Small intestine (tissue), 7 donors: ENCODE results near the gene PDE4C. TPM values are rescaled to one million over a fixed set of nuclear protein-coding genes. Genes with fewer than 3 reads are reported as not detected.

ENCODE experiments used
- DNase-seq, 2 donors: peaks; one replicate each; pipeline versions ENCODE4 v3.0.0 to v3.0.0-alpha.2; 2013
- FAIRE-seq: peaks from 2 replicates; lab custom pipeline; 2012; peaks lifted over from hg19 to GRCh38; lab: Jason Lieb, UNC
- H3K27ac ChIP-seq, 3 donors: one replicate each; pipeline ENCODE4 v1.5.1; 2013; ENCODE audit warnings: low read length in 2 of 3, mild to moderate bottlenecking in 2 of 3, control low read depth in 1 of 3, inconsistent platforms in 1 of 3, low read depth in 1 of 3, moderate library complexity in 1 of 3
- H3K27me3 ChIP-seq, 3 donors: one replicate each; pipeline ENCODE4 v1.6.1; 2013; ENCODE audit warnings: low read length in 3 of 3, inconsistent platforms in 1 of 3; ENCODE audit not compliant: control insufficient read depth in 3 of 3, insufficient read depth in 3 of 3
- H3K36me3 ChIP-seq, 3 donors: one replicate each; pipeline ENCODE4 v1.6.1; 2013; ENCODE audit warnings: low read length in 3 of 3, inconsistent platforms in 1 of 3, low read depth in 1 of 3, mild to moderate bottlenecking in 1 of 3, moderate library complexity in 1 of 3; ENCODE audit not compliant: control insufficient read depth in 3 of 3, insufficient read depth in 2 of 3
- H3K4me1 ChIP-seq, 3 donors: one replicate each; pipeline ENCODE4 v1.6.1; 2013; ENCODE audit warnings: low read length in 2 of 3, inconsistent platforms in 1 of 3, low read depth in 1 of 3, mild to moderate bottlenecking in 1 of 3, moderate library complexity in 1 of 3; ENCODE audit not compliant: control insufficient read depth in 3 of 3, insufficient read depth in 2 of 3
- H3K4me3 ChIP-seq, 3 donors: one replicate each; pipeline ENCODE4 v1.5.1; 2013; ENCODE audit warnings: low read length in 3 of 3, control low read depth in 1 of 3, inconsistent platforms in 1 of 3, low read depth in 1 of 3, mild to moderate bottlenecking in 1 of 3, moderate library complexity in 1 of 3
- H3K9me3 ChIP-seq, 2 donors: one replicate each; pipeline ENCODE4 v1.6.1; 2013; ENCODE audit warnings: low read depth in 1 of 2, low read length in 1 of 2; ENCODE audit not compliant: control insufficient read depth in 2 of 2, insufficient read depth in 1 of 2
- WGBS, 3 donors: extraction: QIAGEN DNeasy Blood & Tissue Kit; methylation state at CpG; one replicate each; pipeline ENCODE4 v1.1.7; 2013; 5-methylcytosine and 5-hydroxymethylcytosine counted together
- polyA plus RNA-seq, 4 donors: library from polyadenylated mRNA; stranded (reverse) in 3 of 4; unstranded in 1 of 4; fragments of 200-250 nt in 3 of 4; fragments of 120-200 nt in 1 of 4; gene quantifications; one replicate each; pipeline versions ENCODE4 v1.2.1 to v1.2.3, GENCODE V29; 2013
- donor health status: healthy with polysubstance abuse.
- donor health status: control.
- donor health status: control.
- donor health status: Bipolar disorder and iron deficiency.
- donor health status: healthy.

The PDE4C gene
- polyA plus RNA-seq, 4 donors = 0.52 to 1.1 TPM; not detected in 2

DNA sequence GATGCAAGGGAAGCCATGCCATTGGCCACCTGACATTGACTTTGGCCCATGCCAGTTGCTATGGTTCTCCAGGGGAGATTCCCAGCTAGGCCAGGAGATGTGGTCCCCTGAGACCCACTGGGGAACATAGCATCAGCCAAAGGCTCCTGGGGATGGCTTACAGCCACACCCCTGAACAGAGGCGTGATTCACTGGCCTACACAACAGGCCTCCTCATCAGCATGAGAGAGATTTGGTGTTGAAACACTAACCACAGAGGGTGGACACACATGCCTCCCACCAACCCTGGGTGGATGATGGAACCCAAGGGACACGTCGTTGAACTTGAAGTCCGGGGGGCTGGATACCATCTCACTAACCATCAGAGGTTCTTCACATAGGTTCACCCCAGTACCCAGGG lies 33.7 kb upstream of the PDE4C start:
- 90 to 94% (median 90%) methylated on average over 4 of the region's 4 CpGs for WGBS, 3 donors
- Histone ChIP-seq H3K9me3 (no peaks in the 10 kb centered on the region), H3K4me1 (peaks cover 0 to 4% (median 0%) of the 10 kb centered on the region in 3 donors), H3K27me3 (peaks cover 0 to 2% (median 0%) of the 10 kb centered on the region in 3 donors), H3K36me3 (peaks cover 0 to 57% (median 0%) of the 10 kb centered on the region in 3 donors), H3K4me3 (no peak overlapping the region), H3K27ac (no peak overlapping the region)
- DNase-seq (no peak), FAIRE-seq (no peak)

DNA sequence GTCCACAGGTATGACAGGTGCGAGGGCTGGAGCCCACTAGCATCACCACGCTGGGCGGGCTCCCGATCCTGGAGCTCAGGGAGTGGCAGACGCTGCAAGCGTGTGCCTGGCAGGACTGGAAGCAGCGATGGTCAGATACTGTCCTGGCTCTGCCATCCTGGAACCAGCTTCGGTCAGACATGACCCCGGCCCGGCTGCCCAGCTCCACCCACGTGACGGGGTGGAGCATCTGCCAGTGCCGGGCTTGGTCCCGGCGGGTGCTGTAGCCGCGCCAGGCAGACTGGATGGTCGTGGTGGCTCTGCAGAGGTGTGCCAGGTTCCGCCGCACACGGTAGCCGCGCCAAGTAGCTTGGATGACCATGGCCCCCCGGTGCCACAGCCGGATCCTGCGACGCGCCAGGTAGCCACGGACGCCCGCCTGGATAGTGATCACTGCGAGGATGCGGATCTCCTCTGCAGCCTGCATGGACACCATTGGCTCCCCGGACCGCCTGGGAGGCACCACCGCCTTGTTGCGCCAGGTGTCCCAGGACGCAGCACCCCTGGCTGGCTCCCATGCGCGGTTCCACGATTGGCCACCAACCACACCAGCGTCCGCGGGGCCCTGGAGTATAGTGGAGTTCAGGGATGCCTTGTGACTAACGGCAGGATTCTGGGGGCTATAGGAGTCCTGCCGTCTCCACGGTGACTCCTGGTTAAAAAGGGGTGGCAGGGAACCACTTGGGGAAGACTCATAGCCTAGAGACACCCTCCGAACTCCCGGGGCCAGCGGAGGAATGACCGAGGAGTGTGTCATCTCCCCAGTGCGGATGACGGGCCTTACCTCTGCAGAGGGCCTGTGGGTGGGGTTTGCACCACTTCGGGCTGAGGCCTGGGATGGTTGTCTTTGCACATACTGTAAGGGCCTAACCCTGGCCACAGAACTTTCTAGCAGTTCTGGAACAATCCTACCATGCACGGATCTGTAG lies 31.5 kb upstream of the PDE4C start:
- H3K27me3 ChIP-seq = peaks cover 0 to 2% (median 0%) of the 10 kb centered on the region in 3 donors
- H3K4me1 ChIP-seq = peaks cover 0 to 23% (median 0%) of the 10 kb centered on the region in 3 donors
- no peak overlapping the region for H3K4me3 ChIP-seq
- no peak overlapping the region for H3K27ac ChIP-seq
- peaks cover 0 to 36% (median 0%) of the 10 kb centered on the region in 3 donors for H3K36me3 ChIP-seq
- WGBS, 3 donors = 88 to 92% (median 90%) methylated on average over 46 to 55 of the region's 55 CpGs
- DNase-seq (no peak), FAIRE-seq (no peak)
- no peaks in the 10 kb centered on the region for H3K9me3 ChIP-seq

DNA sequence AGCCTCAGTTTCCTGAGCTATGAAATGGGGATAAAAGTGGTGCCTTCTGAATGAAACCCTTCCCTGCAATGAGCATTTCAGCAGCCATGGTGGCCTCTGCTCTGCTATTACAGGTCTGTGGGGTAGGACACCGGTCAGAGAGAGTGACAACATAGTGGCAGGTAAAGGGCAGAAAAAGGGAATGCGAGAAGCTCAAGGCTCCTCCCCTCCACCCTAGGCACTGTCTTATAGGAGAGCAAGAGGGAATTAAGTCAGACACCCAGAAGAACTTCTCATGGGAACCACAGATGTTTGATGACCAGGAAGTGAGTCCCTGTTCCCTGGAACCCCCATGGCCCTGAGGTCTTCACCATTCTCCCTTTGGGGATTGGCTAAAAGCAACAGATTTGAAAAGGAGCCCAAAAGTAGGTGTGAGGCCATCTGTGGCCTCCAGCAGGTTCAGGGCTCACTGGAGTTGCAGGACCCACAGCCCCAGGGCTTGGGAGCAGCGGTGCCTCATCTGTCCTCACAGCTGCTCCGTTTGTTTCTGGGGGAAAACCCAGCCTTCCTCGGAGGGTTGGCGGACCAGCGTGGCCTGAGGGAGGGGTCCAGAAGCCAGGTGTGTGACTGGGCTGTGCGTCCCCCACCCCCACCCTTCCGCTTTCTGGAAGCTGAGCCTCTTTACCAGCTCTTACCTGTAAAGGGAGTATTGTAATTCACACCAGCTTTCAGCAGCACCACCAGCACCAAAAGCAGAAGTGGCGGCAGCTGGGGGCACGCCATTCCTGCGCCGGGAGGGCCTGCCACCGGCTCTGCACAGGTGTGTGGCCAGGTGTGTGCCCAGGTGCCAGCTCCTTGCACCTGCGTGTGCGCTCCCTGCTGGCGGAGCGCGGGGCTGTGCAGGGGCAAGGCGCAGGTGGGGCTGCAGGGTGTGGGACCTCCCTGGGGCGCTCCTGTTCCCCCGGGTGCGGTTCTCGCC lies 28.6 kb upstream of the PDE4C start:
- Histone ChIP-seq H3K27me3 (peaks cover 0 to 2% (median 0%) of the 10 kb centered on the region in 3 donors), H3K4me1 (peaks cover 0 to 25% (median 0%) of the 10 kb centered on the region in 3 donors), H3K4me3 (peak overlapping the region in 2 of 3 donors; percentile 2 to 24), H3K27ac (peak overlapping the region; percentile 40 to 88 (median 74)), H3K36me3 (peaks cover 0 to 22% (median 0%) of the 10 kb centered on the region in 3 donors), H3K9me3 (peaks cover 0 to 7% of the 10 kb centered on the region in 2 donors)
- peak; percentile 70 to 73 for DNase-seq
- WGBS, 3 donors = 10 to 21% (median 12%) methylated on average over 21 to 24 of the region's 24 CpGs
- no peak for FAIRE-seq

DNA sequence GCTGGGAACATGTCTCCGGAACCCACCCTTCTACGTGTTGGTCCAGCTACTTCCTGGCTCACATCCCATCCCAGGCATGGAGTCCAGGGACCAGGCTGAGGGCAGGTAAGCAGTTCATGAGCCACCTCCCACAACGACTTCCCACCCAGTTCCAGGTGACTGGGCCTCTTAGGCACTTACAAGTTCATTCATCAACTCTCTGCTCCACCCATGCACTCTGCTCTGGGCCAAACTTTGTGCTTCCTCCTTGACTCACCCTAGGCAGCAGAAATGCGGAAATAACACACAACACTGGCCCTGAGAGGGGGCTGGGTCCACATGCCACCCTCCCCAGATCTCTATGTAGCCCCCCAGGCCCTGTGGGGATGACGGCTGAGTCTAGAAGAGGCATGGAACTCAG lies 27.5 kb upstream of the PDE4C start:
- DNase-seq = peak; percentile 79 to 93
- peaks cover 0 to 20% (median 0%) of the 10 kb centered on the region in 3 donors for H3K36me3 ChIP-seq
- peaks cover 0 to 9% of the 10 kb centered on the region in 2 donors for H3K9me3 ChIP-seq
- no peak overlapping the region for H3K4me3 ChIP-seq
- peak overlapping the region; percentile 56 to 88 (median 74) for H3K27ac ChIP-seq
- peaks cover 0 to 2% (median 0%) of the 10 kb centered on the region in 3 donors for H3K27me3 ChIP-seq
- WGBS, 3 donors = 24 to 38% (median 35%) methylated on average over 5 of the region's 5 CpGs
- peaks cover 0 to 25% (median 0%) of the 10 kb centered on the region in 3 donors for H3K4me1 ChIP-seq
- no peak for FAIRE-seq

DNA sequence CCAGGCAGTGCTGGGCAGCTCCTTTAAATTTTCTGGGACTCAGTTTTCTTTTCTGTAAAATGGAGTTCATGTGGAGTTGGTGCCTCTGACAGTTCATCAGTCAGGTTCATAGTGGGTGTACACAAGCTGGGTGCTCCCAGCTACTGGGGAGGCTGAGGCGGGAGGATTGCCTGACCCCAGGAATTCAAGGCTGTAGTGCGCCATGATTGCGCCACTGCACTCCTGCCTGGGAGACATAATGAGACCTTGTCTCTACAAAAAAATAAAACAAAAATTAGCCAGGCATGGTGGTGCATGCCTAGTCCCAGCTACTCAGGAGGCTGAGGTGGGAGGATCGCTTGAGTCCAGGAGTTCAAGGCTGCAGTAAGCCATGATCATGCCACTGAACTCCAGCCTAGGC lies 26.9 kb upstream of the PDE4C start:
- Histone ChIP-seq H3K27ac (peak overlapping the region in 2 of 3 donors; percentile 56 to 88), H3K4me1 (peaks cover 0 to 25% (median 0%) of the 10 kb centered on the region in 3 donors), H3K9me3 (peaks cover 0 to 9% of the 10 kb centered on the region in 2 donors), H3K4me3 (no peak overlapping the region), H3K27me3 (peaks cover 0 to 2% (median 0%) of the 10 kb centered on the region in 3 donors), H3K36me3 (peaks cover 0 to 15% (median 0%) of the 10 kb centered on the region in 3 donors)
- FAIRE-seq = no peak
- DNase-seq = peak in 1 of 2 donors; percentile 2
- 77 to 90% (median 85%) methylated on average over 4 of the region's 4 CpGs for WGBS, 3 donors

DNA sequence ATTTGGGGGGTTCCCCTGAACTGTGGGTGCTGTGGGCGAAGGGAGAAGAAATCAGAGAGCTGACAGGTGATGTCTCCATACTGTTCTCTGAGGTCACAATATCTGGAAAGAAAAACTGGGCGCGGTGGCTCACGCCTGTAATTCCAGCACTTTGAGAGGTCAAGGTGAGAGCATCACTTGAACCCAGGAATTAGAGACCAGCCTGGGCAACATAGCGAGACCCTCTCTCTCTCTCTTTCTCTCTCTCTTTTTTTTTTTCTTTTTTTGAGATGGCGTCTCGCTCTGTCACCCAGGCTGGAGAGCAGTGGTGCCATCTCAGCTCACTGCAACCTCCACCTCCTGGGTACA lies 26.1 kb upstream of the PDE4C start:
- H3K27ac ChIP-seq = no peak overlapping the region
- DNase-seq (no peak), FAIRE-seq (no peak)
- peaks cover 0 to 9% of the 10 kb centered on the region in 2 donors for H3K9me3 ChIP-seq
- WGBS, 3 donors = 63 to 73% (median 67%) methylated on average over 7 of the region's 7 CpGs
- H3K4me1 ChIP-seq = peaks cover 0 to 25% (median 0%) of the 10 kb centered on the region in 3 donors
- H3K4me3 ChIP-seq = no peak overlapping the region
- peaks cover 0 to 8% (median 0%) of the 10 kb centered on the region in 3 donors for H3K36me3 ChIP-seq
- peaks cover 0 to 2% (median 0%) of the 10 kb centered on the region in 3 donors for H3K27me3 ChIP-seq

DNA sequence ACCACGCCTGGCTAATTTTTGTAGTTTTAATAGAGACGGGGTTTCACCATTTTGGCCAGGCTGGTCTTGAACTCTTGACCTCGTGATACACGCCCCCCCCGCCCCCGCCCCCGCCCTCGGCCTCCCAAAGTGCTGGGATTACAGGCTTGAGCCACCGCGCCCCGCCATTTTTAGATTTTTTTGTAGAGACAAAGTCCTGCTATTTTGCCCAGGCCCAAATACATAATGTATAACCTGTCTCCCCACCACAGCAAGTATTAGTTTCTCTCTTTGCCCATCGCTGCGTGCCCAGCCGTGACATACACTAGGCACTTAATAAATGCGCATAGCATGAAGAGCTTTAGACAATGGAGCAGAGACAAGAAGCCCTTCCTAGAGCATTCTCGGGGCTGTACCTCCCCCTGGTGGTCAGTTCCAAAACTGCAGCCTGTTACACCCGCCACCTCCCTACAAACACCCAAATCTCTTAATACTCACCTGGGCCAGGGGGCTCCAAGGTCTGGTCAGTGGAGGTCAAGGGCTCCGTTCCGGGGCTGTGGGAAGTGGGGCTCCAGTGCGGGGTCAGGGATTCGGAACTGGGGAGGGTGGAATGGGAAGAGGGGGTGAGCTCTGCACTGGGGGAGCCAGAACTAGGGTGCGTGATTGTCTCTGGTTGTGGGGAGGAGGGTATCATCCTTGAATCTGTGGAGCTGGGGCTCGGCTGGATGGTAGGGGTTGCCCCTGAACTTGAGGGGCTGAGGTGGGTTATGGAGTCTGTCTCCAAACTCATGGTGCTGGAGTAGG lies 25.5 kb upstream of the PDE4C start:
- Histone ChIP-seq H3K4me1 (peaks cover 0 to 25% (median 0%) of the 10 kb centered on the region in 3 donors), H3K4me3 (no peak overlapping the region), H3K9me3 (peaks cover 0 to 9% of the 10 kb centered on the region in 2 donors), H3K27ac (no peak overlapping the region), H3K36me3 (peaks cover 0 to 2% (median 0%) of the 10 kb centered on the region in 3 donors), H3K27me3 (peaks cover 0 to 2% (median 0%) of the 10 kb centered on the region in 3 donors)
- FAIRE-seq (no peak), DNase-seq (peak; percentile 77 to 80)
- WGBS, 3 donors = 21 to 24% (median 24%) methylated on average over 20 to 23 of the region's 23 CpGs
